Neuronal stem cell (in vitro differentiated cells): Measurements from ENCODE around the gene NFKBIZ.

Source experiments
- DNase-seq: peaks from one replicate; pipeline ENCODE4 v3.0.0-alpha.2; 2013; ENCODE audit warnings: low spot score
- H2AFZ ChIP-seq: one replicate; pipeline ENCODE4 v1.6.1; 2013; ENCODE audit warnings: mild to moderate bottlenecking, low read length, inconsistent platforms
- H2AK5ac ChIP-seq: 2 replicates; pipeline ENCODE4 v1.6.1; 2013; ENCODE audit warnings: low read depth, mild to moderate bottlenecking, inconsistent platforms, low read length, moderate library complexity, mixed read lengths
- H2BK120ac ChIP-seq: 2 replicates; pipeline ENCODE4 v1.6.1; 2013; ENCODE audit warnings: low read depth, mild to moderate bottlenecking, inconsistent platforms, low read length, moderate library complexity, mixed read lengths
- H2BK12ac ChIP-seq: one replicate; pipeline ENCODE4 v1.6.1; 2013; ENCODE audit warnings: low read length, inconsistent platforms
- H2BK15ac ChIP-seq: 2 replicates; pipeline ENCODE4 v1.6.1; 2013; ENCODE audit warnings: mild to moderate bottlenecking, low read length, inconsistent platforms, mixed read lengths
- H2BK5ac ChIP-seq: one replicate; pipeline ENCODE4 v1.6.1; 2013; ENCODE audit warnings: inconsistent platforms, mild to moderate bottlenecking, low read length, moderate library complexity
- H3K14ac ChIP-seq: one replicate; pipeline ENCODE4 v1.6.1; 2013; ENCODE audit warnings: low read length, inconsistent platforms
- H3K18ac ChIP-seq: 2 replicates; pipeline ENCODE4 v1.6.1; 2013; ENCODE audit warnings: low read length, inconsistent platforms
- H3K23ac ChIP-seq: 2 replicates; pipeline ENCODE4 v1.6.1; 2013; ENCODE audit warnings: low read depth, mild to moderate bottlenecking, mixed read lengths, low read length, inconsistent platforms; ENCODE audit not compliant: poor library complexity
- H3K27ac ChIP-seq: replicated peaks from 3 replicates; pipeline ENCODE4 v1.5.1; 2013; ENCODE audit warnings: low read length, inconsistent platforms
- H3K27me3 ChIP-seq, 3 experiments: 2 replicates each; pipeline ENCODE4 v1.6.1; 2013; ENCODE audit warnings: low read length in 3 of 3, mild to moderate bottlenecking in 2 of 3, inconsistent platforms in 1 of 3, low read depth in 1 of 3, mixed read lengths in 1 of 3, moderate library complexity in 1 of 3; ENCODE audit not compliant: control insufficient read depth in 3 of 3, insufficient read depth in 3 of 3
- H3K36me3 ChIP-seq, 2 donors: replicated peaks in 1 of 2; 2 replicates each; pipeline ENCODE4 v1.6.1; 2013; ENCODE audit warnings: low read length in 2 of 2; ENCODE audit not compliant: control insufficient read depth in 2 of 2, insufficient read depth in 2 of 2
- H3K4ac ChIP-seq: 2 replicates; pipeline ENCODE4 v1.6.1; 2013; ENCODE audit warnings: inconsistent platforms, mild to moderate bottlenecking, low read length, moderate library complexity
- H3K4me1 ChIP-seq, 2 donors: 1 replicate in 1 of 2; 2 replicates in 1 of 2; pipeline ENCODE4 v1.6.1; 2013; ENCODE audit warnings: low read length in 2 of 2, low read depth in 1 of 2; ENCODE audit not compliant: control insufficient read depth in 2 of 2, insufficient read depth in 1 of 2
- H3K4me2 ChIP-seq: one replicate; pipeline ENCODE4 v1.6.1; 2013; ENCODE audit warnings: mild to moderate bottlenecking, low read length, inconsistent platforms; ENCODE audit not compliant: insufficient read depth, poor library complexity, severe bottlenecking
- H3K4me3 ChIP-seq, 2 donors: 2 replicates each; pipeline ENCODE4 v1.5.1; 2013; ENCODE audit warnings: low read length in 2 of 2, mild to moderate bottlenecking in 2 of 2, inconsistent platforms in 1 of 2, moderate library complexity in 1 of 2
- H3K79me1 ChIP-seq: one replicate; pipeline ENCODE4 v1.6.1; 2013; ENCODE audit warnings: low read depth, mild to moderate bottlenecking, inconsistent platforms, low read length, moderate library complexity
- H3K9ac ChIP-seq: one replicate; pipeline ENCODE4 v1.6.1; 2013; ENCODE audit warnings: mild to moderate bottlenecking, low read depth, low read length, inconsistent platforms; ENCODE audit not compliant: poor library complexity
- H3K9me3 ChIP-seq, 2 donors: replicated peaks in 1 of 2; 2 replicates each; pipeline versions ENCODE3 to v1.6.1; 2013; ENCODE audit warnings: low read length in 2 of 2, mild to moderate bottlenecking in 2 of 2, inconsistent platforms in 1 of 2, low read depth in 1 of 2, mixed read lengths in 1 of 2, moderate library complexity in 1 of 2; ENCODE audit not compliant: control insufficient read depth in 2 of 2, insufficient read depth in 1 of 2
- H4K8ac ChIP-seq: one replicate; pipeline ENCODE4 v1.6.1; 2013; ENCODE audit warnings: low read depth, mild to moderate bottlenecking, inconsistent platforms, low read length, moderate library complexity
- H4K91ac ChIP-seq: one replicate; pipeline ENCODE4 v1.6.1; 2013; ENCODE audit warnings: low read length, low read depth, mild to moderate bottlenecking, inconsistent platforms; ENCODE audit not compliant: poor library complexity
- WGBS, 2 donors: extraction: QIAGEN DNeasy Blood & Tissue Kit; methylation state at CpG; one replicate each; pipeline ENCODE4 v1.1.7; 2013; ENCODE audit warnings: missing lambda C conversion rate in 2 of 2, mixed read lengths in 1 of 2; ENCODE audit not compliant: insufficient read length in 2 of 2, insufficient replicate concordance in 1 of 2; ENCODE audit errors: extremely low coverage in 2 of 2; 5-methylcytosine and 5-hydroxymethylcytosine counted together

The NFKBIZ gene

DNA sequence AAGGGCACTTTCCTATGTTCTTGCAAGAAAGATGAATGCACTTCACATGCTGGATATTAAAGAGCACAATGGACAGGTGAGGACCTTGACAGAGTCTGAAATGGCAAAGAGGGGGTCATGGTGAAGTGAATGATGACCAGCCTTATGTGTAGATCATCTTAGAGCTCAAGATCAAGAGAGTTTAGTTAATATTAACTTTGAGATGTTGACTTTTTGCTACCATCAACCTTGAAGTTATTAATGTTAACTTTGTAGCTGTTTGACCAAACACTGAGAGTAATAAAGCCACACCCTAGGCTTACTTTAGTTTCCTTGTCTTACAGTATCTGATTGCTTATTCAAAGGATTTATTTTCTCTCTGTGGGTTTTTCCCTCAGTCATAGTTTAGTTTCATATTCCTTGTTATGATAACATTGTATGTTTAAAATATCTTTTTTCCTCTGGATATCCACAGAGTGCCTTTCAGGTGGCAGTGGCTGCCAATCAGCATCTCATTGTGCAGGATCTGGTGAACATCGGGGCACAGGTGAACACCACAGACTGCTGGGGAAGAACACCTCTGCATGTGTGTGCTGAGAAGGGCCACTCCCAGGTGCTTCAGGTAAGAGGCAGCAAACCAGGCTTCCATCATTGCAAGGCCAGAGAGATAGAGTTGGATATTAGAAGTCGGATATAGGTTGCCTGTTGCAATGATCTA is 5.4 kb downstream of the NFKBIZ start:
- Histone ChIP-seq H3K9me3 (no peaks in the 10 kb centered on the region), H3K18ac (no peak overlapping the region), H2BK5ac (no peak overlapping the region), H2BK120ac (no peak overlapping the region), H2BK12ac (no peak overlapping the region), H3K79me1 (peaks cover 8% of the 10 kb centered on the region), H3K9ac (no peak overlapping the region), H2AFZ (no peak overlapping the region), H3K4me1 (peaks cover 0 to 5% of the 10 kb centered on the region in 2 donors), H3K4me3 (no peak overlapping the region), H3K4ac (no peak overlapping the region), H3K27ac (no peak overlapping the region), H3K4me2 (no peak overlapping the region), H3K27me3 (no peaks in the 10 kb centered on the region), H3K23ac (no peak overlapping the region), H3K36me3 (peaks cover 27 to 78% of the 10 kb centered on the region in 2 donors), H2AK5ac (no peak overlapping the region), H4K91ac (no peak overlapping the region), H2BK15ac (no peak overlapping the region), H3K14ac (no peak overlapping the region), H4K8ac (no peak overlapping the region)
- no CpG with 5 or more reads among the region's 2 CpGs for WGBS, 2 donors
- DNase-seq: no peak

GRCh38 chr3:101857301-101857741 is 8.0 kb downstream of the NFKBIZ start:
- WGBS, 2 donors: no CpG with 5 or more reads among the region's 8 CpGs
- H3K14ac ChIP-seq: no peak overlapping the region
- no peak overlapping the region for H2AFZ ChIP-seq
- peaks cover 6% of the 10 kb centered on the region for H3K79me1 ChIP-seq
- H3K27me3 ChIP-seq: no peaks in the 10 kb centered on the region
- no peak overlapping the region for H2AK5ac ChIP-seq
- H4K8ac ChIP-seq: no peak overlapping the region
- no peak overlapping the region for H3K4ac ChIP-seq
- peaks cover 28 to 89% of the 10 kb centered on the region in 2 donors for H3K36me3 ChIP-seq
- H3K23ac ChIP-seq: no peak overlapping the region
- no peak overlapping the region for H3K27ac ChIP-seq
- no peak overlapping the region for H3K4me3 ChIP-seq
- H2BK12ac ChIP-seq: no peak overlapping the region
- no peaks in the 10 kb centered on the region for H3K4me1 ChIP-seq
- H4K91ac ChIP-seq: no peak overlapping the region
- no peak overlapping the region for H3K4me2 ChIP-seq
- H2BK120ac ChIP-seq: no peak overlapping the region
- H2BK5ac ChIP-seq: no peak overlapping the region
- H3K9me3 ChIP-seq: no peaks in the 10 kb centered on the region
- H3K18ac ChIP-seq: no peak overlapping the region
- no peak overlapping the region for H2BK15ac ChIP-seq
- H3K9ac ChIP-seq: no peak overlapping the region
- DNase-seq: no peak

DNA sequence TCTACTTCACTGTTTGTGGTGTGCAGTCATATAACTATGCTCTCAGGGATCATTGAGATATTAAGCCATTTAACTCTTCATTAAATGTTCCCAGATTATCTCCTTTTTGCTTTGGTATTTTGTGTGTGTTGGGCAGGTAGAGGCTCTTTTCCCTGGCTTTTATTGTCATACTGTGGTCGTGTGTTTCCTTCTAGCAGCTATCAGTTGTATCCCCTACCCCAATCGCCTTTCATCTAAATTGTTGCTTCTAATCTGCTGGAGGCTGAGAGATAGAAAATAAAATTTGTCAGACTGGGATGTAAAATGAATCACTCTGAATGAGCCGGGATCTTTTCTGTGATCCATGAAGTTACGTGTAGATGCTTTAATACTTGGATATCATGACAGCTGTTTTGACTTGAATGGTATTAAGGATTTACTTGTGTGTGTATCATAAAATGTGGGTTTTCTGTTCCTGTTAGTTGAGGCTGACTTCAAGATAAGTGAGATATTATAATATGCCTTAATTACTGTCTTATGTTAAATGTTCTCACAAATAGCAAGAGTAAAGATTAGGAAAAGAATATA is 9.2 kb downstream of the NFKBIZ start:
- Histone ChIP-seq H3K18ac (no peak overlapping the region), H3K27ac (no peak overlapping the region), H3K23ac (no peak overlapping the region), H3K14ac (no peak overlapping the region), H3K9ac (no peak overlapping the region), H2AK5ac (no peak overlapping the region), H3K4me3 (no peak overlapping the region), H3K4me1 (no peaks in the 10 kb centered on the region), H3K4me2 (no peak overlapping the region), H2BK15ac (no peak overlapping the region), H2BK12ac (no peak overlapping the region), H4K91ac (no peak overlapping the region), H2BK120ac (no peak overlapping the region), H3K4ac (no peak overlapping the region), H3K27me3 (peaks cover 0 to under 1% (median 0%) of the 10 kb centered on the region in 3 experiments), H3K9me3 (no peaks in the 10 kb centered on the region), H3K79me1 (peaks cover 3% of the 10 kb centered on the region), H3K36me3 (peaks cover 20 to 77% of the 10 kb centered on the region in 2 donors), H2AFZ (no peak overlapping the region), H2BK5ac (no peak overlapping the region), H4K8ac (no peak overlapping the region)
- no peak for DNase-seq
- no CpG with 5 or more reads among the region's 4 CpGs for WGBS, 2 donors

DNA sequence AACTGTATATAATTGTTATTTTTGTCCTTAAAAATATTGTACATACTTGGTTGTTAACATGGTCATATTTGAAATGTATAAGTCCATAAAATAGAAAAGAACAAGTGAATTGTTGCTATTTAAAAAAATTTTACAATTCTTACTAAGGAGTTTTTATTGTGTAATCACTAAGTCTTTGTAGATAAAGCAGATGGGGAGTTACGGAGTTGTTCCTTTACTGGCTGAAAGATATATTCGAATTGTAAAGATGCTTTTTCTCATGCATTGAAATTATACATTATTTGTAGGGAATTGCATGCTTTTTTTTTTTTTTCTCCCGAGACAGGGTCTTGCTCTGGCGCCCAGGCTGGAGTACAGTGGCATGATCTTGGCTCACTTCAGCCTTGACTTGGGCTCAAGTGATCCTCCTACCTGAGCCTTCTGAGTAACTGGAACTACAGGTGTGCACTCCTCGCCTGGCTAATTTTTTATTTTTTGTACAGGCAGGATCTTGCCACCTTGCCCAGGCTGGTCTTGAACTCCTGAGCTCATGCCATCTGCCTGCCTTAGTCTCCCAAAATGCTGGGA is 10.7 kb downstream of the NFKBIZ start:
- Histone ChIP-seq H3K18ac (no peak overlapping the region), H3K14ac (no peak overlapping the region), H3K4me1 (no peaks in the 10 kb centered on the region), H3K4ac (no peak overlapping the region), H4K91ac (no peak overlapping the region), H3K4me2 (no peak overlapping the region), H3K27ac (no peak overlapping the region), H2BK5ac (no peak overlapping the region), H3K27me3 (peaks cover 0 to 1% (median 0%) of the 10 kb centered on the region in 3 experiments), H2BK12ac (no peak overlapping the region), H2BK120ac (no peak overlapping the region), H3K23ac (no peak overlapping the region), H2BK15ac (no peak overlapping the region), H2AK5ac (no peak overlapping the region), H3K4me3 (no peak overlapping the region), H3K79me1 (peaks cover 2% of the 10 kb centered on the region), H3K9ac (no peak overlapping the region), H3K9me3 (no peaks in the 10 kb centered on the region), H3K36me3 (peaks cover 15 to 63% of the 10 kb centered on the region in 2 donors), H2AFZ (no peak overlapping the region), H4K8ac (no peak overlapping the region)
- DNase-seq: no peak
- no CpG with 5 or more reads among the region's 5 CpGs for WGBS, 2 donors
